ENCODE measurements around the gene LRP5.

Gene LRP5

DNA sequence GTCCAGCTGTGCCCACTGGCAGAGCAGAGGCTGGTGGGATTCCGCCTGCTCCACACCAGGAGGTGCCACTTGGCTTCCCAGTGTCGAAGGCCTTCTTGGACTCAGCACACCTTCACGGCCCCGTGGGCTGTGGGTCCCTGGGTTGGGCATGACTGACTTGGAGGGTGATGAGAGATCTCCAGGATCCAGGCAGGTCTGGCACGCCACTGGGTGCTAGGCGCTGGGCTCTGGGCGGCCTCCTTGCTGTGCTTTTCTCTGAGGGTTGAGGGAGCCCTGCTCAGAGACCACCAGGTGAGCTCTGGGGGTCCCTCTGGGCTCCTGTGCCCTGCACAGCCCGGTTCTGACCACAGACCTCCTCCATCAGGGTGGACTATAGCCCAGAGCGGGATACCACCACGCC is 12.3 kb downstream of the LRP5 start:
- Mint-ChIP-seq H3K27ac (no peak overlapping the region), H3K4me1 (peaks cover 53% of the 10 kb centered on the region), H3K36me3 (ENCODE audit: low read depth) (peaks cover 25% of the 10 kb centered on the region), H3K4me3 (no peak overlapping the region), H3K9me3 (peaks cover 19% of the 10 kb centered on the region), H3K27me3 (ENCODE audit: low read depth, poor library complexity) (no peaks in the 10 kb centered on the region)
- DNase-seq: no peak
- TF ChIP-seq, protein P1, sequence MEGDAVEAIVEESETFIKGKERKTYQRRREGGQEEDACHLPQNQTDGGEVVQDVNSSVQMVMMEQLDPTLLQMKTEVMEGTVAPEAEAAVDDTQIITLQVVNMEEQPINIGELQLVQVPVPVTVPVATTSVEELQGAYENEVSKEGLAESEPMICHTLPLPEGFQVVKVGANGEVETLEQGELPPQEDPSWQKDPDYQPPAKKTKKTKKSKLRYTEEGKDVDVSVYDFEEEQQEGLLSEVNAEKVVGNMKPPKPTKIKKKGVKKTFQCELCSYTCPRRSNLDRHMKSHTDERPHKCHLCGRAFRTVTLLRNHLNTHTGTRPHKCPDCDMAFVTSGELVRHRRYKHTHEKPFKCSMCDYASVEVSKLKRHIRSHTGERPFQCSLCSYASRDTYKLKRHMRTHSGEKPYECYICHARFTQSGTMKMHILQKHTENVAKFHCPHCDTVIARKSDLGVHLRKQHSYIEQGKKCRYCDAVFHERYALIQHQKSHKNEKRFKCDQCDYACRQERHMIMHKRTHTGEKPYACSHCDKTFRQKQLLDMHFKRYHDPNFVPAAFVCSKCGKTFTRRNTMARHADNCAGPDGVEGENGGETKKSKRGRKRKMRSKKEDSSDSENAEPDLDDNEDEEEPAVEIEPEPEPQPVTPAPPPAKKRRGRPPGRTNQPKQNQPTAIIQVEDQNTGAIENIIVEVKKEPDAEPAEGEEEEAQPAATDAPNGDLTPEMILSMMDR (IDR thresholded peaks at IDR 0.05): no peak

DNA sequence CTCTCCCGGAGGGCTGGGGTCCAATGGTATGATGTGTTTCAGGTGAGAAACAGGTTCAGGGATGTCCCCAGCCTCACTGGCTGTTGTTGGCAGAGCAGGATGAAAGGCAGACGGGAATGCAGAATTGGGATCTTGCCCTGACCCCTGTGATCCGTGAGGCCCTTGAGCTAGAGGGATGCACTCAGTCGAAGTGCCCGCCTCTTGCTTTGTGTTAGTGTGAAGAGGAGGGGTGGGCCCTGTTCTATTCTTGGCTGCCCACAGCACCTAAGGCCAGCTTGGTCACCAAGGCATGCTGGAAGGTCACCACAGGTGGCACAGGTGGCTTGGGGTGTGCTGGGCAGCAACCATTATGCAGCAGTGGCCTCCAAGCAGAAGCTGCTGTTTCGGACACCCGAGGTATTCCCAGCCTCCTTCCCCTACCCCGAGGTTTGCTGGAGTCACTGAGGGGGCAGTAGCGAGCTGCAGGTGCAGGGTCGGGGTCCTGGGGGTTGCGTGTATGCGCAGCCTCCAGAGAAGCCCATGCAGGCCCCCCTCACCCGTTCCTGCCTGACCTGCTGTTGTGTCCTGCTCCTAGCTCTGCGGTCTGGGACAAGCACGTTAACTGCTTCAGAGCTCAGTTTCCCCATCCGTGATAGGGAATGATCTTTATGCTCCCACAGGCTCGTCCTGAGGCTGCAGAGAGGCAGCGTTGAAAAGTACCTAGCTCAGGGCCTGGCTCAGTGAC is 13.0 kb downstream of the LRP5 start:
- TF ChIP-seq, protein P1 (IDR thresholded peaks at IDR 0.05): no peak
- no peak overlapping the region for H3K27ac Mint-ChIP-seq
- H3K4me3 Mint-ChIP-seq: no peak overlapping the region
- H3K4me1 Mint-ChIP-seq: peaks cover 60% of the 10 kb centered on the region
- no peak for DNase-seq
- peaks cover 15% of the 10 kb centered on the region for H3K9me3 Mint-ChIP-seq
- H3K27me3 Mint-ChIP-seq (ENCODE audit: low read depth, poor library complexity): no peaks in the 10 kb centered on the region
- H3K36me3 Mint-ChIP-seq (ENCODE audit: low read depth): peaks cover 19% of the 10 kb centered on the region

DNA sequence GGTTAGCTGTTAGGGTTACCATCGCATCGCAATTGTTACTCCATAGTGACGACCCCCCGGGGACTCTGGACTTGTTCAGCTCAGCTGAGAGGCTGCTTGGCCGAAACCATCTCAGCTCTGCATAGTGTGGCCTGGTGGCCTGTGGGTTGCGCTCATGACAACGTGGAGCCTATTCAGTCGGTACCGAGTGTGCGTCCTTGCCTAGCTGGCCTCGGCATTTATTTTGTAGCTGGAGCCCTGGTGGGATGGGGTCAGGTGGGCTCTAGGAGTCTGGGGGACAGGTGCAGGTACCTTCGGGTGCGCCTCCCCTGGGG is 13.5 kb downstream of the LRP5 start:
- no peaks in the 10 kb centered on the region for H3K27me3 Mint-ChIP-seq (ENCODE audit: low read depth, poor library complexity)
- peaks cover 65% of the 10 kb centered on the region for H3K4me1 Mint-ChIP-seq
- no peak overlapping the region for H3K27ac Mint-ChIP-seq
- no peak overlapping the region for H3K4me3 Mint-ChIP-seq
- TF ChIP-seq, protein P1 (IDR thresholded peaks at IDR 0.05): no peak
- DNase-seq: no peak
- H3K9me3 Mint-ChIP-seq: peaks cover 10% of the 10 kb centered on the region
- H3K36me3 Mint-ChIP-seq (ENCODE audit: low read depth): peaks cover 13% of the 10 kb centered on the region

DNA sequence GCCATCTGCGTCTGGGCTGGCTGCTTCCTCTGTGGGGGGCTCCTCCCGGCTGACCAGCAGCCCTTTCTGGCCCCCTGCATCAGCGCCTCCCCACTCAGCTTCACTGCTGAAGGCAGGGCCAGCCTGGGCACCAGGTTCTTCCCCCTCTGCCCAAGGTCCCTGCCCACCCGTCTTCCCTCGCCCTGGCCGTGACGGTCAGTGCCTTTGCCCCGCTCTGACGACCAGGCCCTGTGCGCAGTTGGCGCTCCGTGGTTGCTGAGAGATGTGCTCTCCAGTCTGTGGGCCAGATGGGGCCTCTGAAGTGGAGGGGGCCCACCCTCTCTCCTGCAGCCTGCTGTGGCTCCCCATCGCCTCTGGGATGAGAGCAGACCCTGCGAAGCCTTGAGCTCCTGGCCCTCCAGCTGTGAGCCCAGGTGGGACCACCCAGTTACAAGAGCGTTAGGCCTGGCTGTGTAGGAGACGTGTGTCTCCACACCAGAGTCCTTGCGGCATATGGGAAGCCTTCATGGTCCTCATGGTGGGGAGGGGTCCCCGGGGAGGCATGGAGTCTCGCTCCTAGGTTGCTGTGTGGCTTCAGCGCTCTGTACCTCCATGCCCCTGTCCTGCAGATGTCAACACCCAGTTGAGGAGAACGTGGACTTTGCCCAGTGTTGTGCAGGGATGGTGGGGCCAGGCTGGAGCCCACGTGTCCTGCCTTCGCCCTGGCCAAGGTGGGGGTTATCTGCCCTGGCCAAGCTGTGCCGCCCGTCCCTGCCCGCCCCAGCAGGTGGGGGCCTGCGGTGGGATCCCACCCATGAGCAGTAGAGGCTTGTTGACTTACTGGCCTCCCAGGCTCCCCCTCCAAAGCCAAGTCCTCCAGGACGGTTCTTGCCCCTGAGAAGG is 14.2 kb downstream of the LRP5 start:
- peaks cover 71% of the 10 kb centered on the region for H3K4me1 Mint-ChIP-seq
- no peak overlapping the region for H3K4me3 Mint-ChIP-seq
- no peak for DNase-seq
- peaks cover 6% of the 10 kb centered on the region for H3K36me3 Mint-ChIP-seq (ENCODE audit: low read depth)
- TF ChIP-seq, protein P1 (IDR thresholded peaks at IDR 0.05): no peak
- no peaks in the 10 kb centered on the region for H3K27me3 Mint-ChIP-seq (ENCODE audit: low read depth, poor library complexity)
- no peak overlapping the region for H3K27ac Mint-ChIP-seq
- peaks cover 3% of the 10 kb centered on the region for H3K9me3 Mint-ChIP-seq

DNA sequence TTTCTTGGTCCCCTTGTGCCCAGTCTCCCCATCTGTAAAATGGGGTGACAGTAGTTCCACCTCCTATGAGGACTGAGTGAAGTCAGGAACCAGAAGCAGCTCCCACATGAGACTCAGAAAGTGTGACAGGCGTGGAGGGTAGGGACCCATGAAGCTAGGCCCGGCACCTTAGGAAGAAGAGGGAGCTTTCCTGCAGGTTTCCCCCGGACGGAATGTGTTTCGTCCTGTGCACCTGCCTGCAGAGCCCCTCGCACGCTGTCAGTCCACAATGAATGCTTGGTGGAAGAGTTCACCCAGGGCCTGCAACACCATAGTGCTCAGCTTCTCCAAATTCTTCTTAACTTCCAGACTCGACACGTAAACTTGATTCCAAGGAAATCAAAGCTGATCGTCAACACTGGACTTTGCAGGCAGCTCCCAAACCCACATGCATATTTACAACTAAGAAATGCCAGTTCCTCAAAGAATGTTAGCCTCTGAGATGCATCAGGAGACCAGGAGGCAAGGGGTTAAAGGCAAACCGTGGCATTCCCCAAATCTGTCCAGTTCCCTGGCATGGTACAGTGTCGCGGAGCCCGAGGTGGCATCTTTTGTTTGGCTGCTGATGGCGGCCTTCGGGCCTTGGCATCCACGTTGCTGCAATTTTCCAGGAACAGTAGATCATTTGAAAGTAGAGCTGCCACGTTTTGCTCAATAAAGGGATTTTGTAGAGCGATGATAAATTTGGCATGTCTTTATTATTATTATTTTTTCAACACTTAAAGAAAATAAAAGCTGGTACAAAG is 15.4 kb downstream of the LRP5 start:
- Mint-ChIP-seq H3K36me3 (ENCODE audit: low read depth) (peaks cover 4% of the 10 kb centered on the region), H3K9me3 (no peaks in the 10 kb centered on the region), H3K27ac (no peak overlapping the region), H3K27me3 (ENCODE audit: low read depth, poor library complexity) (no peaks in the 10 kb centered on the region), H3K4me3 (peak overlapping the region; percentile 58), H3K4me1 (peaks cover 68% of the 10 kb centered on the region)
- TF ChIP-seq, protein P1 (IDR thresholded peaks at IDR 0.05): no peak
- no peak for DNase-seq

All from nephron progenitor cell (in vitro differentiated cells).